ENCODE measurements around the gene ZNF850. TPM values are rescaled to one million over a fixed set of nuclear protein-coding genes. Genes with fewer than 3 reads are reported as not detected.

The ZNF850 gene
- total and polyA plus RNA-seq, 9 of the 15 experiments (the other 6 are each of a cell fraction or from before 2014, with no cell fraction given): 1.2 to 13.0 (median 5.9) TPM

- TF ChIP-seq TSC22D4 (tag; IDR thresholded peaks at IDR 0.05) (no peak), POLR2A (conservative IDR thresholded peaks at IDR 0.05) (peak; percentile 77), CTCF (IDR thresholded peaks at IDR 0.05 in 2 of 3, conservative IDR thresholded peaks at IDR 0.05 in 1 of 3; ENCODE audit: insufficient read depth in 2 of 3, low read depth in 1 of 3, low read length in 3 of 3) (peak in 1 of 3 experiments; percentile 11; a peak in 2 of 6 replicates), SIRT6 (IDR thresholded peaks at IDR 0.05; ENCODE audit: low read depth, low read length) (no peak), THAP7 (CRISPR knock-in tag; IDR thresholded peaks at IDR 0.05) (no peak), CTBP1 (IDR thresholded peaks at IDR 0.05; ENCODE audit: borderline replicate concordance) (no peak), ZNF134 (CRISPR knock-in tag; conservative IDR thresholded peaks at IDR 0.05) (no peak), TCFL5 (CRISPR knock-in tag; conservative IDR thresholded peaks at IDR 0.05) (no peak), ZNF133 (CRISPR knock-in tag; IDR thresholded peaks at IDR 0.05) (no peak), ZNF124 (CRISPR knock-in tag; IDR thresholded peaks at IDR 0.05) (no peak), HEY1 (CRISPR knock-in tag; IDR thresholded peaks at IDR 0.05; ENCODE audit: borderline replicate concordance) (no peak), ZNF644 (tag; IDR thresholded peaks at IDR 0.05; ENCODE audit: low read depth) (no peak), MED1 (CRISPR knock-in tag; IDR thresholded peaks at IDR 0.05; ENCODE audit: borderline replicate concordance) (no peak), VEZF1 (CRISPR knock-in tag; IDR thresholded peaks at IDR 0.05) (no peak), SMARCA4 (IDR thresholded peaks at IDR 0.05) (no peak), FOXP4 (CRISPR knock-in tag; IDR thresholded peaks at IDR 0.05; ENCODE audit: borderline replicate concordance) (no peak), ZNF146 (CRISPR knock-in tag; IDR thresholded peaks at IDR 0.05; ENCODE audit: unreplicated experiment) (no peak), SRSF1 (IDR thresholded peaks at IDR 0.05; ENCODE audit: low read depth, low read length) (no peak), ETV6 (IDR thresholded peaks at IDR 0.05; ENCODE audit: borderline replicate concordance in 1 of 2, low read depth in 2 of 2, low read length in 1 of 2) (no peak), ETV6 (CRISPR knock-in tag; IDR thresholded peaks at IDR 0.05; ENCODE audit: borderline replicate concordance) (no peak), SIX5 (IDR thresholded peaks at IDR 0.05; ENCODE audit: borderline replicate concordance in 1 of 2, insufficient read depth in 1 of 2, low read depth in 1 of 2, low read length in 2 of 2) (peak; percentile 28 to 71; a peak in 3 of 4 replicates), ZZZ3 (IDR thresholded peaks at IDR 0.05) (no peak)
These were observed at the start of gene ZNF850 (continued) for GRCh38 chr19:36772311-36773222.

Measured in K562 (cell line).